ENCODE measurements around the gene MLN.
A peak's percentile ranks its signal among the peaks of the same experiment; 100 is the strongest.
"Not testable (repeated sequence)": the region's sequence is repeated elsewhere in the genome, so short reads cannot be mapped to it uniquely, and the experiment has no call there.

The MLN gene

GRCh38 chr6:33834401-33835392, 30.9 kb upstream of the MLN start:
- no peak for DNase-seq

GRCh38 chr6:33833599-33833998, 29.8 kb upstream of the MLN start:
- DNase-seq, result no peak

GRCh38 chr6:33832831-33833230, 29.0 kb upstream of the MLN start:
- DNase-seq, result not testable (repeated sequence)

GRCh38 chr6:33831725-33832124, 27.9 kb upstream of the MLN start:
- DNase-seq, result not testable (repeated sequence)

GRCh38 chr6:33830635-33831240, 26.9 kb upstream of the MLN start:
- DNase-seq, result no peak

- DNase-seq, result no peak
These were observed 25.2 kb upstream of the MLN start for GRCh38 chr6:33828764-33829731.

- no peak for DNase-seq
These were observed 24.6 kb upstream of the MLN start for GRCh38 chr6:33828452-33828763.

GRCh38 chr6:33827546-33828451, 24.0 kb upstream of the MLN start:
- DNase-seq, result no peak

GRCh38 chr6:33826537-33826936, 22.7 kb upstream of the MLN start:
- DNase-seq, result no peak

GRCh38 chr6:33824461-33825154, 20.8 kb upstream of the MLN start:
- DNase-seq, result no peak

GRCh38 chr6:33823806-33824205, 20.0 kb upstream of the MLN start:
- no peak for DNase-seq

- peak in 2 of 4 experiments; percentile 17 to 22 for DNase-seq
These were observed 19.0 kb upstream of the MLN start for GRCh38 chr6:33822575-33823395.

GRCh38 chr6:33820784-33821520, 17.1 kb upstream of the MLN start:
- DNase-seq, result no peak

- no peak for DNase-seq
These were observed 16.4 kb upstream of the MLN start for GRCh38 chr6:33820243-33820642.

GRCh38 chr6:33819021-33819420, 15.2 kb upstream of the MLN start:
- DNase-seq, result no peak

GRCh38 chr6:33818293-33818692, 14.5 kb upstream of the MLN start:
- DNase-seq, result no peak

GRCh38 chr6:33817489-33817888, 13.7 kb upstream of the MLN start:
- DNase-seq, result no peak

GRCh38 chr6:33816911-33817310, 13.1 kb upstream of the MLN start:
- no peak for DNase-seq

GRCh38 chr6:33815854-33816253, 12.1 kb upstream of the MLN start:
- peak in 3 of 4 experiments; percentile 22 to 32 (median 30) for DNase-seq
